HG03442 (cell line): ENCODE data around the gene CFAP119.
"Not testable (repeated sequence)": the region's sequence is repeated elsewhere in the genome, so short reads cannot be mapped to it uniquely, and the experiment has no call there.

ENCODE experiments used
- ATAC-seq: cut with Tn5 transposase; IDR thresholded peaks from one replicate; pipeline ENCODE4 v1.9.1; 2021; ENCODE audit warnings: mild to moderate bottlenecking, moderate library complexity; ENCODE audit not compliant: unreplicated experiment

The CFAP119 gene

DNA sequence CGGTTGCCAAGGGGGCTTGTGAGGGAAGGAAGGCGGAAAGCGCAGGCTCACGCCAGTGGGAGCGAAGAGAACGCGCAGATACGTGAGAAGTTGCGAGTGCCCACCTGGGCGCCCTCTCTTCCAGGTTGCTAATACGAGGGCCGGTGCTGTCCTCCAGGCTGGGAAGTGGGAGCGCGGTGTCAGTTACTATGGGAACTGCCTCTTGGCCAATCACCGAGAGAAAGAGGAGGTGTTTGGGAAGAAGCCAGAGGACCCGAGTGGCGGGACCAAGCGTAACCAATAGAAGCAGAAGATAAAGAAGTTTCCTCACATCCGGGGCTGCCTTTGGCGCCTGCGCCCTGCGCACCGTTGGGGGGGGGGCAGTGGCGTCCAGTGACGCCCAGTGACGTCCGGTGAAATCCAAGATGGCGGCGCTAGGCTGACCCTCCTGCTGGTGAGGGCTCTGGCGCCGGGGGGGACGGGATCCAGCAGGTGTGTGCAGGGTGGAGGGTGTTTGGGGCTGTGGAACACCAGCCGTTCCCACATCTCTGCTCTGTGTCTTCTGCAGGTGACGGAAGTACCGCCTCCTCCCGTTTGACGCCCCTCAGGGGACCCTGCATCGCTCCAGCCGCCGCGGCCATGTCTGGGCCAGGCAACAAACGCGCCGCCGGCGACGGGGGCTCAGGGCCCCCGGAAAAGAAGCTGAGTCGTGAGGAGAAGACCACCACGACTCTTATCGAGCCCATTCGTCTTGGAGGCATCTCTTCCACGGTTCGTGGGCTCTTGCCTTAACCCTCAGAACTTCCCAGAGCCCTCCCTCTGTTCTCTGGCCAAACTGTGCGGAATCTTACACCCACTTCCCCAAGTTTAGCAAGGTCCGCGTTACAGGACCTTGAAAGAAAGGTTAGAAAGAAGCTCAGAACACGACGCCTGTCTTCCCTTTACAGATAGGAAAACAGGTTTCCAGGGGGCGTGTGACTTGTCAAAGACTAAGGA is at the start of gene CFAP119, which contains the start of gene RNF40:
CFAP119 (minus strand) TSS at position 135 of the 975 bp plus-strand sequence. CDS start 314 bp downstream, outside the sequence.
RNF40 (plus strand) TSS at position 395 of the 975 bp plus-strand sequence; CDS start at position 619, 224 bp downstream.
- ATAC-seq, result peak; percentile 77

DNA sequence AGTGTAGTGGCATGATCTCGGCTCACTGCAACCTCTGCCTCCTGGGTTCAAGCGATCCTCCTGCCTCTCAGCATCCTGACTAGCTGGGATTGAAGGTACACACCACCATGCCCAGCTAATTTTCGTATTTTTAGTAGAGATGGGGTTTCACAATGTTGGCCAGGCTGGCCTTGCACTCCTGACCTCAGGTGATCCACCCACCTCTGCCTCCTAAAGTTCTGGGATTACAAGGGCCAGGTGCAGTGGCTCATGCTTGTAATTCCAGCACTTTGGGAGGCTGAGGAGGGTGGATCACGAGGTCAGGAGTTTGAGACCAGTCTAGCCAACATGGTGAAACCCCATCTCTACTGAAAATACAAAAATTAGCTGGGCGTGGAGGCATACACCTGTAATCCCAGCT is 47.8 kb upstream of the CFAP119 start:
- ATAC-seq, result not testable (repeated sequence)

DNA sequence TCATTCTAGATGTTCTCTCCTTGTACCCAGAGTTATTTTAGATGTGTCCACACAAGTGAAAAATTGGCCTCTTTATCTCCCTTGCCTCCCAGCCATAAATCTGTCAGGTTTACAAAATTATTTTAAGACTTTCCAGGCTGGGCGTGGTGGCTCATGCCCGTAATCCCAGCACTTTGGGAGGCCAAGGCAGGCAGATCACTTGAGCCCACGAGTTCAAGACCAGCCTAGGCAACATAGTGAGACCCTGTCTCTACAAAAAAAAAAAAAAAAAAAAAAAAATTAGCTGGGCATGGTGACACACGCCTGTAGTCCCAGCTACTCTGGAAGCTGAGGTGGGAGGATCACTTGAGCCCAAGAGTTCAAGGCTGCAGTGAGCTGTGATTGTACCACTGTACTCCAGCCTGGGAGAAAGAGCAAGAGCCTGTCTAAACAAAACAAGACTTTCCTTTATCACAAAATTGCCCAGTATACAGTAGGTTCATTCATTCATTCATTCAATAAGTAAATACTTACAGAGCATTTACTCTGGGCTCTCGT is 47.1 kb upstream of the CFAP119 start:
- not testable (repeated sequence) for ATAC-seq

DNA sequence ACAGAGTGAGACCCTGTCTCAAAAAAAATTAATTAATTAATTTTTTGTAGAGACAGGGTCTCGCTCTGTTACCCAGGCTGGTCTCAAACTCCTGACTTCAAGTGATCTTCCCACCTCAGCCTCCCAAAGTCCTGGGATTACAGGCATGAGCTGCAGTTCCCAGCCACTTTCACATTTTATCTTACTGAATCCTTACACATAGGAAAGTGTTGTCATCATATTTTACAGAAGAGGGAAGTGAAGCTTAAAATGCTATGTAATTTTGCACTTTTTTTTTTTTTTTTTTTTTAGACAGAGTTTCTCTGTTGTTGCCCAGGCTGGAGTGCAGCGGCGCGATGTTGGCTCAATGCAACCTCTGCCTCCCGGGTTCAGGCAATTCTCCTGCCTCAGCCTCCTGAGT is 46.3 kb upstream of the CFAP119 start:
- ATAC-seq, result no peak

DNA sequence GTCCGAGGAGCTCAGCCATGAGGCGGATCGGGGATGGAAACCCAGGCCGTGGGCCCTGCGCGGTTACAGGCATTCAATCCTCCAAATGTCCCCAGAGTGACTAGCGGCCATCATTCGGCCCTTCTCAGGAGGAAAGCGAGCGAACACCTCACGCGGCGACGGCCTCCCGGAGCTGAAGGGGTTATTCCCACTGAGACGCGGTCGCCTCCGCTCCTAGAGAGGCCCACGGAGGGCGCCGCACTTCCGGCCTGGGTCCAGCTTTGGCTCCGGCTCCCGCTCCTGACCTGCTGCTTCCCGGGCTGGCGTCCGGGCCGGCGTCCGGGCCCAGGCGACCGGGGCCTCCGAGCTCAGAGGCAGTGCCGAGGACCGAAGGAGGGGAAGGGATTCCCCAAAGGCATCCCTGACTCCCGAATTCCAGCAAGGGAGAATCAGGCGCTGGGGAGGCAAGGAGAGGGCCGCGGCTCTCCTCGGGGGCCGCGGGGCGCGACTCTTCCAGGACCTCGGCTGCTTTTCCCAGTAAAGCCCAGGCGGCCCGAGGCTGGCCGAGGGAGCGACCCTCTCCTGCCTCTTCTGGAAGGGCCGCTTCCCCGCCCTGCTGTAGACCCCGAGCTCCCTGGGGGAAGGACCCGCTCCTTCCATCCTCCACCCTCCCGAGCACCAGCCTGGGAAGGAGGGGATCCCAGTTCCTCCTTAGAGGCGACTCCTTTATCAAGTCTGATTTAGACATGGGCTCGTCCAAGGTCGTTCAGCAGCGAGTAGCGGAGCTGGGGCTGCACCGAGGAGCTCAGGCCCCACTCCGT is 43.7 kb upstream of the CFAP119 start:
- ATAC-seq, result no peak

DNA sequence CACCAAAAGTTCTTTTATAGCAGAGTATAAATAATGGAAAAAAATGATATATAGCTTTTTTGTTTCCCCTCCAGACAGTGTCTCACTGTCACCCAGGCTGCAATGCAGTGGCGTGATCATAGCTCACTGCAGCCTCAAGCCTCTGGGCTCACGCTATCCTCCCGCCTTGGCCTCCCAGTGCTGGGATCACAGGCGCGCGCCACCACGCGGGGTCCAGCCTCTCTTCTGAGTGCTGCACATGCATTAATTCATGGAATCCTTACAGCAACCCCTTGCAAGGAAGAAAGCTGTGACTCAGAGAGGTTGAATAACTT is 43.2 kb upstream of the CFAP119 start:
- ATAC-seq, result no peak

DNA sequence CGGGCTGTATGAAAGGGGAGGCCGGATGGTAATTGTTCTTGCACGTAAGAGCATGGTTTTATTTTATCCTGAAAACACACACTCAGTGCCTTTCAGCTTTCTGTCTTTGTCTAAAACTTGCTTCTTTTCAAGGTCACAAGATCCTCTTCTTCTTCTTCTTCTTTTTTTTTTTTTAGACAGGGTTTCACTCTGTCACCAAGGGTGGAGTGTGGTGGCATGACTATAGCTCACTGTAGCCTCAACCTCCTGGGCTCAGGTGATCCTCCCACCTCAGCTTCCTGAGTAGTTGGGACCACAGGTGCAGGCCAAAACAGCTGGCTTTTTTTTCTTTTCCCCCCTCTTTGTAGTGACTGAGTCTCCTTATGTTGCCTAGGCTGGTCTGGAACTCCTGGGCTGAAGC is 41.1 kb upstream of the CFAP119 start:
- ATAC-seq, result no peak

DNA sequence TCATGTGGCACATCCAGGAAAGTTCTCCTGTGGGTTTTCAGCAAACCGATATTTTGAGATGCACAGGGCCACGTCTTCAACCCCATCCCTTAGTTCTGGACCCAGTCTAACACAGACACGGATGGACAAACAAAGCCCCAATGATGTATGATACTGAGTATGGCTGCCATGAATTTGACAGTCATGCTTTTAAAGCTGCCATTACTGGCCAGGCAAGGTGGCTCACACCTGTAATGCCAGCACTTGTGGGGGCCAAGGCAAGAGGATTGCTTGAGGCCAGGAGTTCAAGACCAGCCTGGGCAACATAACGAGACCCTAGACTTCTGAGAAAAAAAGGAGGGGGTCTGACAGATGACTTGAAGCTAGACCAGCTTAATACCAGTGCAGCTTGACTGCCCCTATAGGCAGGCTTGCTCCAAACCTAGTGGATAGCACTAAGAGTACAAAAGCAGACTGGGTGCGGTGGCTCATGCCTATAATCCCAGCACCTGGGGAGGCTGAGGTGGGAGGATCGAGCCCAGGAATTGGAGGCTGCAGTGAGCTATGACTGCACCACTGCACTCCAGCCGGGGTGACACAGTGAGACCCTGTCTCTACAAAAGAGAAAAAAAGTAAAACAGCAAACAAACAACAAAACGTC is 35.9 kb upstream of the CFAP119 start:
- no peak for ATAC-seq

DNA sequence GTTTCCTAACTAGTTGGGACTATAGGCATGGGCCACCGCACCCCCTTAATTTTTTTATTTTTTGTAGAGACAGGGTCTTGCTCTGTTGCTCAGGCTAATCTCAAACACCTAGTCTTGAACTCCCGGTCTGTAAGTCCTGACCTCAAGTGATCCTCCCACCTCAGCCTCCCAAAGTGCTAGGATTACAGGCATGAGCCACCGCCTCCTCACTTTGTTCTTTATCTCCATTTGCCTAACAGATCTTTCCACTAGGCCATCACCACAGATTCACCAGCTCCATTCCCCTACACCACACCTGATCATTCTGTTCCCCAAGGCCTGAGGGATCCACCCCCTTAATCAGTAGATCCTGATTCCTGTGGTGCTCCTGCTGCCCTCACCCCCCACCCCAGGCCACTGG is 32.8 kb upstream of the CFAP119 start:
- no peak for ATAC-seq

DNA sequence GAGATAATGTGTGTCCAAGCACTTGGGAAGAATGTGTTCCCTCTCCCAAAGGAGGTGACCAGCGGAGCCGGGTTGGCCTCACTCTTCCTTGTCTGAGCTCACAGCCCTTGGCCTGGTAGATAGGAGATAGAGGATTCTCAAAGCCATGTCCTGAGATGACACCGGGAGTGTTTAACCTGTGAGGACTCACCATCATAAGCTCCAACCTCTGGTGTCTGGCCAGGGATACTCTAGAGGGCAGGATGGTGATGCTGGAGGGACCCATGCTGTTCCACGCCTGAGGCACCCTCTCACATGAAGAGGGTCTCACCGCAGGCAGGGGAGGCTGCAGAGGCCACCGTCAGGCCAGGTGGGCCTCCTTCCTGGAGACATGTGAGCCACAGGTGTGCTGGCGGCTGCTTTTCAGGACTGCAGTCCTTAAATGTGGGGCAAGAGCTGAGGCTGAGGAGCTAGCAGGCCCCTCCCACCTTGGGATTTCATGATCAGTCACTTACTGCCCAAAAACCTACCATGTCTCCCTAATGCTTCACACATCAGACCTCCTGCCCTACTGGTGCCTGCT is 31.7 kb upstream of the CFAP119 start:
- no peak for ATAC-seq

DNA sequence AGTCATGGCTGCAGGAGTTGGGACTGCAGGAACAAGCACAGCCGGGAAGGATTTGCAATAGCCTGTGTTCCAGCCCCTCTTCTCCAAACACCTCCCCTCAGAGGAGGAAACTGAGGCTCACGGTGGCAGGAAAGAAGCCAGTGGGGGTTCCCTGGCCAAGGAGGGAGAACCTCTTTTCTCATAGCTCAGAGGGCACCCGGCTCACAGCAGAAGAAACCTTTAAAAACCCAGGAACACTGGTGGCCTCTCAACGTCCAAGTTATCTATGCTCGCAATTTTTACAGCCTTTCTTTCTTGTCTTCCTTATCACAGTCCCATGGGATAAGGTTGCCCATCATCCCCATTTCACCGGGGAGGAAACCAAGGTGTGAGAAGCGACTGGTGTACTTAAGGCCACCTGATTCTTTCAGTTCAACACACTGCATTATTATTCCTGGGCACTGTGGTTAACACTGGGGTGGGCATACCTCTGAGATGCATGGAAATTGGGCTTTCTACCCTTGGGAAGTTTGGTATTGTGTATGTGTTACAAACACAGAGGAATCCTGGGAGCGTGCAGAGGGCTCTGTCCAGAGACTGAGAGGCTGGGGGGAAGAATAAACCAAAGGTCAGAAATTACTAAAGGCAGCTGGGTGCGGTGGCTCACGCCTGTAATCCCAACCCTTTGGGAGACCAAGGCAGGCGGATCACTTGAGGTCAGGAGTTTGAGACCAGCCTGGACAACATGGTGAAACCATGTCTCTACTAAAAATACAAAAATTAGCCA is 25.9 kb upstream of the CFAP119 start:
- no peak for ATAC-seq

DNA sequence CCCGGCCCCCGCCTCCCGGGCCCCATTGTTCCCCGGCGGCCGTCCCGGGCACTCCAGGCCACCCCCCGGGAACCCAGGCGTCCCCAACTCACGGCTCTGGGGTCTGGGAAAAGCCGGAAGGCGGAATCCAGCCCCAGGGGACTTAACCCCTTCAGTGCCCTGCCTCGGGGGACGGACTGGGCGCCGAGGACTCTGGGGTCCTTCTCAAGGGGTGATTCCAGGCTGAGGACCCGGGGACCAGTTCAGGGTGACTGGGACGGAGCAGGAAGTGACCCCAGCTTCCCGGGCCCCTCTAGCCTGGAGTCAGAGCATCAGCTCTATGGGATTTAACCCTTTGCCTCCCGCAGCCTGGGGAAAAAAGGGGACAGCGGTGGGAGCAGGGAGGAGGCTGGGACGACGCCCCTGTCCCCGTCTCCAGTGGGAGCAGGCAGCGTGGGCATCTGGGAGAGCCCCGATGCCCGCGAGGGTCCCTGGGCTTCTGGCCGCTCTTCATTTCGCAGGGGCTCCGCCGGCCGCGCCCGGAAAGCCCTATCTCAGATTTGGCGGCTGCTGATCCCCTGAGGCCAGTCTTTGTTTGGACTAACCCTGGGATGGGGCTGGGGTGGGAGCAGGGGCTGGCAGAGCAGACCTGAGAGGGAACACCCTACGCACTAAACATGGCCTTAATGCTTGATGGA is 25.2 kb upstream of the CFAP119 start, which contains the start of gene ZNF629:
ZNF629 (minus strand) TSS at position 270 of the 677 bp plus-strand sequence. CDS start 2,723 bp downstream, outside the sequence.
- ATAC-seq, result no peak

DNA sequence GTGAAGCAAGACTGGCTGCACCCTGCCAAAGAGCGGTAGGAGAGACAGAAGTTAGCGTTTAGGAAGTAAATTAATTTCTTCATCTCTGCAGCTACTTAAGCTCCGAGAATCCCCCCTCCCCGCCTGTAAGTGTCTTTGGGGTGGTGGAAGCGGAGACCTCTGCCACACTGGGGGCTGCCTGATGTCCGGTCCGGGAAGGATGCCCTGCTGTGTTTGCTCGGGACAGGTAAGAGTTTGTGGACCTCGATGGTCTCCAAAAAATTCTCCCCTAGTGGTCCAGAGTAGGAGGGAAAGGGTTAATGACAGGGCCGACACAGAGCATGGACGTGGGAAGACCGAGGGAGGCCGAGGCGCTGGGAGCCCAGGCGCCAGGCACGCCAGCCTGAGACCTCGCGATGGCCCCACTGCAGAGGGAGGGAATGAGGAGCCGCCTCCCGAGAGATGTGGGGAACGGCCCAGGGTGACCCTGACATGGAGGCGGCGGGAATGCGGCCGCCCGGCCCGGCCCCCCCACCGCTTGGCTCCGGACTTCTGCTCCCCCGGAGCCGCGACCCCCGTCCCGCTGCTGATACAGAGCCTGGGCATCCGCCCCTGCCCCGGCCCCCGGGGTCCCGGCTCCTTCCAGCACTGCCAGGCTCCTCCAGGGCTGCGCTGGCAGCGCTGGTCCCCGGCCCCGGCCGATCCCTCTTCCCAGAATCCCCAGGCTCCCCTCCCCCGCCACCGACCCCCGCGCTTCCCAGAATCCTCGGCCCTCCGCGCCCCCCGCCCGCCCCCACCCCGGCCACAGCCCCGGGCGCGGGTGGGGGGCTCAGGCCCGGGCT is 24.5 kb upstream of the CFAP119 start:
- ATAC-seq, result no peak

DNA sequence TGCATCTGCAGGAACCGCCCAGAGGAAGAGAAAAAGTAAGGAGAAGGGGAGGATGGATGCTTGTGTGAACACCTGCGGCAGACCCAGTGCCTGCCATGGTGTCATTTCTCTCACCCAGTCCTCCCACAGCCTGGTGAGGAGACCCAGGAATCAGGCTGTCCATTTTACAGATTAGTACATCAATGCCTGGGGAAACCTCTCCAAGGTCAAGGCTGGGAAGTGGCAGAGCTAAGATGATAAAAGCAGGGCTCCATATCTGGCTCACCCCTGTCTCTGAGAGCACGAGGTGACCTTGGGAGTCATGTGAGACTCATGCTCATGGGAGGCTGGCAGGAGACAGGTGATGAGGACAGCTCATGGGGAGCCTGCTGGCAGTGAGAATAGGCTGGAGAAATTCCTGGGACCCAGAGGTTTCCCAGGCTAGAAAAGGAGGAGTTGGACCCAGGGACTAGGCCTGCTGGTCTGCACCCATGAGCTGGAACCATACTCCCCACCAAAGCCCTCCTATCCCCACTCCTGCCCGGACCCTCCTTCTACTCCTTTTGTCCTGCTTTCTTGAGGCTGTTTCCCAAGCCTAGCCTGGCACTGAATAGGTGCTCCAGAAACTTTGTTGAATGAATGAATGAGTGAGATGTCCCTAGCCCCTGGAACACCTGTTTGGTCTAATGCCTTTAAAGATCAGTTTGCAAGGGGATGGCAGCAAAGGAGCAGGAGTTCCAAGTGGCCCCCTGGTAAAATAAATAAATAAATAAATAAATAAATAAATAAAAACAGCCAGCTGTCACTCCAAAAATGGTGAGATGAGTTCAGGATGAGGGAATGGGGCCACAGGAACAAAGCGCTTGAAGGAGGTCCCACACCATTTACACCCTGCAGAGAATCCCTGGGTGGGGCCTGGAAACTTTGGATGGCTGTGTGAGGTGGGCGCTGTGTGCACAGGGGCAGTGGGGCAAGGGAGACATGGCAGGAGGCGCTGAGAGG is 23.6 kb upstream of the CFAP119 start:
- no peak for ATAC-seq

DNA sequence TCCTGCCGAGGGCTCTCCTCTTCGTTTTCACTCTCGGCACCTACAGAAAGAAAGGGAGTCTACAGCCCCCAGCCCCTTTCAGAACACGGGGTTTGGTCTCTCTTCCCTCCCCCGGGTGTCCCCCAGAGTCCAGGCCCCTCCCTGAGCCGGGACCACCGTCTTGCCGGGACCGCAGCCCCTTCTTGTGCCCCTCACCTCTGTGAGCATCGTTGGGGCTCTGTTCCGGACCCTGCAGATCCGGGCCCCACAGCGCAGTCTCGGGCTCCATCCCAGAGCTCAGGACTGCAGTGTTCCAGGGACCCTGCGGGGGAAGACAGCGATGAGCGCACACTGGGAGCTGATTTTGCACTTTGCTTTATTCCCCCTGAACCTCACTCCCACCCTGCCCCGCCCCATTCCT is 22.4 kb upstream of the CFAP119 start:
- ATAC-seq, result no peak

DNA sequence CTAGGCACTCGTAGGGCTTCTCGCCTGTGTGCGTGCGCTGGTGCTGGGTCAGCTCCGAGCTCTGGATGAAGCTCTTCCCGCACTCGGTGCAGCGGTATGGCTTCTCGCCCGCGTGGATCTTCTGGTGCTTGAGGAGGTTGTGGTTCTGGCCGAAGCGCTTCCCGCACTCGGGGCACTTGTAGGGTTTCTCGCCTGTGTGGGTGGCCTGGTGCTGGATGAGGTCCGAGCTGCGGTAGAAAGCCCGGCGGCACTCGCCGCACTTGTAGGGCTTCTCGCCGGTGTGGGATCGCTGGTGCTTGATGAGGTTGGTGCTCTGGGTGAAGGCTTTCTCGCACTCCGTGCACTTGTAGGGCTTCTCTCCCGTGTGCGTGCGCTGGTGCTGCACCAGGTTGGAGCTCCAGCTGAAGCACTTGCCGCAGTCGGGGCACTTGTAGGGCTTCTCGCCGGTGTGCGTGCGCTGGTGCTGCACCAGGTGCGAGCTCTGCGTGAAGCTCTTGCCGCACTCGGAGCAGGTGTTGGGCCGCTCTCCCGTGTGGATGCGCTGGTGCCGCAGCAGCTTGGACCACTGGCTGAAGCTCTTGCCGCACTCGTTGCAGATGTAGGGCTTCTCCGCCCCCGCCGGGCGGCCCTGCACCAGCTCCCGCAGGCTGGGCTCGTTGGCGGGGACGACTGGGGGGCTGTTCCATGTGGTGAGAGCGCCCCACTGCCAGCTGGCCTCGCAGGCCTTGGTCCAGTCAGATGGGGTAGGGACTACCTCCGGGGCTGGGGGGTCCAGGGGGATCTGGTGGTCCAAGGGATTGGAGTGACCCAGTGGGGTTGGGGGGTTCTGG is 21.6 kb upstream of the CFAP119 start:
- no peak for ATAC-seq
